Measurements from ENCODE around the gene ITPR1.

The ITPR1 gene

GRCh38 chr3:4687596-4687995, 194.4 kb downstream of the ITPR1 start:
- no peak for DNase-seq (ENCODE audit: low spot score)

- DNase-seq (ENCODE audit: low spot score): no peak
Measured at GRCh38 chr3:4688411-4688810, 195.3 kb downstream of the ITPR1 start.

- no peak for DNase-seq (ENCODE audit: low spot score)
Measured at GRCh38 chr3:4689021-4689420, 195.9 kb downstream of the ITPR1 start.

- no peak for DNase-seq (ENCODE audit: low spot score)
Measured at GRCh38 chr3:4690277-4690676, 197.1 kb downstream of the ITPR1 start.

GRCh38 chr3:4693620-4694019, 200.5 kb downstream of the ITPR1 start:
- DNase-seq (ENCODE audit: low spot score): no peak

- DNase-seq (ENCODE audit: low spot score): no peak
Measured at GRCh38 chr3:4695846-4696245, 202.7 kb downstream of the ITPR1 start.

- no peak for DNase-seq (ENCODE audit: low spot score)
Measured at GRCh38 chr3:4696266-4696665, 203.1 kb downstream of the ITPR1 start.

GRCh38 chr3:4698125-4698821, 205.1 kb downstream of the ITPR1 start:
- no peak for DNase-seq (ENCODE audit: low spot score)

GRCh38 chr3:4703054-4703480, 209.9 kb downstream of the ITPR1 start:
- no peak for DNase-seq (ENCODE audit: low spot score)

GRCh38 chr3:4704552-4704951, 211.4 kb downstream of the ITPR1 start:
- no peak for DNase-seq (ENCODE audit: low spot score)

- DNase-seq (ENCODE audit: low spot score): no peak
Measured at GRCh38 chr3:4707324-4707723, 214.2 kb downstream of the ITPR1 start.

GRCh38 chr3:4708230-4708629, 215.1 kb downstream of the ITPR1 start:
- no peak for DNase-seq (ENCODE audit: low spot score)

GRCh38 chr3:4709341-4709740, 216.2 kb downstream of the ITPR1 start:
- no peak for DNase-seq (ENCODE audit: low spot score)

- no peak for DNase-seq (ENCODE audit: low spot score)
Measured at GRCh38 chr3:4710191-4710590, 217.0 kb downstream of the ITPR1 start.

GRCh38 chr3:4711680-4711992, 218.5 kb downstream of the ITPR1 start:
- DNase-seq (ENCODE audit: low spot score): no peak

- no peak for DNase-seq (ENCODE audit: low spot score)
Measured at GRCh38 chr3:4712109-4712508, 219.0 kb downstream of the ITPR1 start.

- DNase-seq (ENCODE audit: low spot score): no peak
Measured at GRCh38 chr3:4714045-4714444, 220.9 kb downstream of the ITPR1 start.

GRCh38 chr3:4716266-4716665, 223.1 kb downstream of the ITPR1 start:
- no peak for DNase-seq (ENCODE audit: low spot score)

GRCh38 chr3:4716706-4717362, 223.7 kb downstream of the ITPR1 start:
- no peak for DNase-seq (ENCODE audit: low spot score)

- no peak for DNase-seq (ENCODE audit: low spot score)
Measured at GRCh38 chr3:4717363-4717740, 224.2 kb downstream of the ITPR1 start.

- no peak for DNase-seq (ENCODE audit: low spot score)
Measured at GRCh38 chr3:4718179-4718736, 225.1 kb downstream of the ITPR1 start.

GRCh38 chr3:4719046-4719501, 225.9 kb downstream of the ITPR1 start:
- no peak for DNase-seq (ENCODE audit: low spot score)

GRCh38 chr3:4720316-4721075, 227.3 kb downstream of the ITPR1 start:
- DNase-seq (ENCODE audit: low spot score): peak; percentile 79
